MM.1S (cell line): ENCODE results near the gene ZNF521.

Experiments used
- EZH2 ChIP-seq: fragments of 300-600 bp; sonication (generic); optimal IDR thresholded peaks from 2 replicates; pipeline ENCODE3; 2017; ENCODE audit warnings: low read depth, mild to moderate bottlenecking, antibody characterized with exemption, low read length, mixed read lengths
- EZH2phosphoT487 ChIP-seq: fragments of 300-600 bp; sonication (generic); IDR thresholded peaks from 2 replicates; pipeline ENCODE4 v1.6.1; 2018; ENCODE audit warnings: antibody characterized with exemption, low read length
- TF ChIP-seq, protein P1 (sequence below): fragments of 300-600 bp; sonication (generic); IDR thresholded peaks from 2 replicates; pipeline ENCODE4 v1.5.1; 2016; ENCODE audit warnings: antibody characterized with exemption, low read length, mixed read lengths

DNA sequence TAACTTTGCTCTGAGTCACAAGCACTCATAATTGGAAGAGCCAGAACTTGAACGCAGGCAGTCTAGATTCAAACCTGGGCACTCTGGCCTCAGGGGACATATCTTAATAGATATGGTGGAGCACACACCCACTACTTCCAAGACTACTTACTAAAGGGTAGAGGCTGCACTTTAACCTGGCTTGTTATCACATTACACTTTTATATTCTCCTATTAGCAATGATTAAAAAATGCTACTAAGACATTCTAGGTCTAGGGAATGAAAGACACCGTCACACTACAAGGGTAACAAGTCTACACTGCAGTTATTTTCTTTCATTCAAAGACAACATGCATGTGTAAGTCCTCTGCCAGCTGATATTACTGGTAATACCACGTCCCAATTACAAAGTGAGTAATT lies 258.8 kb downstream of the ZNF521 start:
- TF ChIP-seq, protein P1, sequence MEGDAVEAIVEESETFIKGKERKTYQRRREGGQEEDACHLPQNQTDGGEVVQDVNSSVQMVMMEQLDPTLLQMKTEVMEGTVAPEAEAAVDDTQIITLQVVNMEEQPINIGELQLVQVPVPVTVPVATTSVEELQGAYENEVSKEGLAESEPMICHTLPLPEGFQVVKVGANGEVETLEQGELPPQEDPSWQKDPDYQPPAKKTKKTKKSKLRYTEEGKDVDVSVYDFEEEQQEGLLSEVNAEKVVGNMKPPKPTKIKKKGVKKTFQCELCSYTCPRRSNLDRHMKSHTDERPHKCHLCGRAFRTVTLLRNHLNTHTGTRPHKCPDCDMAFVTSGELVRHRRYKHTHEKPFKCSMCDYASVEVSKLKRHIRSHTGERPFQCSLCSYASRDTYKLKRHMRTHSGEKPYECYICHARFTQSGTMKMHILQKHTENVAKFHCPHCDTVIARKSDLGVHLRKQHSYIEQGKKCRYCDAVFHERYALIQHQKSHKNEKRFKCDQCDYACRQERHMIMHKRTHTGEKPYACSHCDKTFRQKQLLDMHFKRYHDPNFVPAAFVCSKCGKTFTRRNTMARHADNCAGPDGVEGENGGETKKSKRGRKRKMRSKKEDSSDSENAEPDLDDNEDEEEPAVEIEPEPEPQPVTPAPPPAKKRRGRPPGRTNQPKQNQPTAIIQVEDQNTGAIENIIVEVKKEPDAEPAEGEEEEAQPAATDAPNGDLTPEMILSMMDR = no peak
- TF ChIP-seq EZH2 (no peak), EZH2phosphoT487 (no peak)
